K562 (cell line): Measurements from ENCODE around the gene SEC11A. TPM values are rescaled to one million over a fixed set of nuclear protein-coding genes. Genes with fewer than 3 reads are reported as not detected.

Source experiments
- ATAC-seq: fragments of 200-7000 bp; cut with Tn5 transposase; 3 replicates; pipeline ENCODE4 v1.9.1; 2020; ENCODE audit warnings: moderate library complexity
- BruUV-seq: library from RNA; stranded (reverse); fragments of 400-500 nt; replicated peaks from 2 replicates; lab custom pipeline; 2021; lab: Mats Ljungman, UMichigan
- CTCF ChIA-PET: fragments of 300-600 bp; formaldehyde crosslinking; extraction: SDS; loops from one replicate; lab custom pipeline; 2021; ENCODE audit warnings: low intra/inter-chr PET ratio; lab: Yijun Ruan, JAX
- POLR2A ChIA-PET: fragments of 300-600, 350-650 bp; sonication (Branson Sonifier 250); formaldehyde crosslinking; extraction: SDS; loops from one replicate; lab custom pipeline; 2021; ENCODE audit warnings: antibody characterized with exemption, inconsistent platforms; lab: Yijun Ruan, JAX
- DNase-seq, 4 experiments: peaks; one replicate each; pipeline versions ENCODE4 v3.0.0 to v3.0.0-alpha.2; 2011 to 2018; ENCODE audit warnings: low spot score in 3 of 4, mixed read lengths in 3 of 4; ENCODE audit errors: extremely low read depth in 1 of 4
- FAIRE-seq: peaks from 2 replicates; lab custom pipeline; 2011; peaks lifted over from hg19 to GRCh38; lab: Jason Lieb, UNC
- H2AFZ ChIP-seq: 2 replicates; pipeline ENCODE4 v1.6.0; 2011; ENCODE audit warnings: low read depth, low read length, control low read depth, inconsistent platforms
- H3K27ac ChIP-seq: fragments of 200-600 bp; 3 replicates; pipeline ENCODE4 v1.8.0; 2011; ENCODE audit warnings: low read depth, mild to moderate bottlenecking, control low read depth, inconsistent platforms, low read length, moderate library complexity, mixed read lengths; ENCODE audit errors: extremely low read depth
- H3K27me3 ChIP-seq, 2 experiments: fragments of 300-600 bp in 1 of 2; 2 replicates in 1 of 2; 3 replicates in 1 of 2; pipeline versions ENCODE4 v1.6.0 to v1.8.0; 2011; ENCODE audit warnings: inconsistent platforms in 2 of 2, low read length in 2 of 2, mild to moderate bottlenecking in 1 of 2, mixed read lengths in 1 of 2, moderate library complexity in 1 of 2; ENCODE audit not compliant: control insufficient read depth in 2 of 2, insufficient read depth in 2 of 2
- H3K36me3 ChIP-seq: fragments of 300-600 bp; 3 replicates; pipeline ENCODE4 v1.8.0; 2011; ENCODE audit warnings: mild to moderate bottlenecking, low read length, inconsistent platforms; ENCODE audit not compliant: control insufficient read depth, insufficient read depth
- H3K4me1 ChIP-seq, 2 experiments: fragments of 200-600 bp in 1 of 2; replicated peaks in 1 of 2; 2 replicates in 1 of 2; 3 replicates in 1 of 2; pipeline versions ENCODE4 v1.5.1 to v1.8.0; 2011; ENCODE audit warnings: inconsistent platforms in 2 of 2, low read length in 2 of 2, mild to moderate bottlenecking in 1 of 2, mixed read lengths in 1 of 2, moderate library complexity in 1 of 2; ENCODE audit not compliant: control insufficient read depth in 2 of 2, insufficient read depth in 2 of 2
- H3K4me2 ChIP-seq: 2 replicates; pipeline ENCODE4 v1.6.1; 2011; ENCODE audit warnings: low read length, control low read depth, inconsistent platforms, mixed read lengths; ENCODE audit not compliant: insufficient read depth
- H3K4me3 ChIP-seq: fragments of 200-600 bp; sonication (generic), shearing (Covaris generic); 2 replicates; pipeline ENCODE4 v1.5.1; 2016; ENCODE audit warnings: control low read depth, inconsistent platforms
- H3K79me2 ChIP-seq: fragments of 200-600 bp; 3 replicates; pipeline ENCODE4 v1.8.0; 2011; ENCODE audit warnings: low read length, inconsistent platforms; ENCODE audit not compliant: control insufficient read depth, insufficient read depth
- H3K9ac ChIP-seq, 2 experiments: 2 replicates each; pipeline versions ENCODE4 v1.6.0 to v1.6.1; 2011; ENCODE audit warnings: low read depth in 2 of 2, low read length in 2 of 2, control low read depth in 1 of 2, inconsistent platforms in 1 of 2, mild to moderate bottlenecking in 1 of 2, mixed read lengths in 1 of 2; ENCODE audit not compliant: insufficient read depth in 1 of 2
- H3K9me1 ChIP-seq: one replicate; pipeline ENCODE4 v1.6.0; 2011; ENCODE audit warnings: inconsistent platforms, mild to moderate bottlenecking, low read length, moderate library complexity; ENCODE audit not compliant: control insufficient read depth, insufficient read depth
- H3K9me3 ChIP-seq: replicated peaks from 2 replicates; pipeline ENCODE4 v1.5.1; 2011; ENCODE audit warnings: low read depth, low read length, inconsistent platforms; ENCODE audit not compliant: control insufficient read depth, insufficient read depth
- H4K20me1 ChIP-seq: replicated peaks from 2 replicates; pipeline ENCODE4 v1.6.1; 2011; ENCODE audit warnings: low read length, inconsistent platforms, mixed read lengths; ENCODE audit not compliant: control insufficient read depth, insufficient read depth
- ATF3 ChIP-seq, 2 experiments: fragments of 450-650 bp in 1 of 2; sonication (generic) in 1 of 2; formaldehyde crosslinking in 1 of 2; IDR thresholded peaks in 1 of 2; conservative IDR thresholded peaks in 1 of 2; 2 replicates each; pipeline versions ENCODE4 v1.6.1 to v1.8.1; 2016 to 2023; ENCODE audit warnings: mild to moderate bottlenecking in 2 of 2, moderate library complexity in 2 of 2, inconsistent platforms in 1 of 2, missing genetic modification reagents in 1 of 2
- BCL6 ChIP-seq: fragments of 250-450 bp; sonication (Bioruptor Pico); IDR thresholded peaks from 2 replicates; pipeline ENCODE4 v1.4.0; 2020
- DPF2 ChIP-seq: fragments of 450-650 bp; IDR thresholded peaks from 2 replicates; pipeline ENCODE4 v1.6.1; 2016
- GABPA ChIP-seq: fragments of 200-800 bp; sonication (Bioruptor generic); conservative IDR thresholded peaks from 2 replicates; pipeline ENCODE4 v1.6.1; 2016; ENCODE audit warnings: low read depth, missing genetic modification characterization, missing compliant biosample characterization
- HCFC1 ChIP-seq: IDR thresholded peaks from 2 replicates; pipeline ENCODE4 v1.6.1; 2012; ENCODE audit warnings: low read depth, low read length, improper control_type of control experiment
- HDAC6 ChIP-seq: IDR thresholded peaks from 2 replicates; pipeline ENCODE4 v1.6.1; 2012; ENCODE audit warnings: low read depth, mild to moderate bottlenecking, control low read depth, inconsistent platforms, low read length, moderate library complexity
- MBD2 ChIP-seq: sonication (generic); IDR thresholded peaks from 2 replicates; pipeline ENCODE4 v1.6.1; 2016; ENCODE audit warnings: low read depth, borderline replicate concordance
- NRF1 ChIP-seq, 2 experiments: fragments of 450-650 bp; IDR thresholded peaks in 1 of 2; conservative IDR thresholded peaks in 1 of 2; 2 replicates each; pipeline ENCODE4 v1.6.1; 2014; ENCODE audit warnings: mild to moderate bottlenecking in 2 of 2
- POLR2A ChIP-seq: fragments of 450-650 bp; conservative IDR thresholded peaks from 2 replicates; pipeline ENCODE4 v1.6.1; 2016
- POLR2AphosphoS2 ChIP-seq: IDR thresholded peaks from 2 replicates; pipeline ENCODE4 v1.6.1; 2012; ENCODE audit warnings: low read length, improper control_type of control experiment
- SUPT5H ChIP-seq: fragments of 450-650 bp; IDR thresholded peaks from 2 replicates; pipeline ENCODE4 v1.6.1; 2016
- ZFPM2 ChIP-seq: fragments of 250-450 bp; sonication (Bioruptor Pico); IDR thresholded peaks from 2 replicates; pipeline ENCODE4 v1.5.1; 2022; ENCODE audit warnings: mild to moderate bottlenecking
- ZNF398 ChIP-seq: fragments of 250-450 bp; sonication (Bioruptor Pico); IDR thresholded peaks from 2 replicates; pipeline ENCODE4 v1.8.0; 2021; ENCODE audit warnings: moderate library complexity, mild to moderate bottlenecking, inconsistent platforms
- ZNF609 ChIP-seq: sonication (generic); formaldehyde crosslinking; IDR thresholded peaks from 2 replicates; pipeline ENCODE4 v1.8.1; 2023; ENCODE audit warnings: missing genetic modification reagents, mild to moderate bottlenecking, borderline replicate concordance
- ZNF75A ChIP-seq: fragments of 450-650 bp; formaldehyde crosslinking; IDR thresholded peaks from 2 replicates; pipeline ENCODE4 v1.4.0; 2020; ENCODE audit warnings: mild to moderate bottlenecking
- WGBS: fragments of 100-300 bp; shearing (Covaris generic); methylation state at CpG from one replicate; pipeline ENCODE4 v1.1.6; 2016; ENCODE audit warnings: low coverage, mixed read lengths; ENCODE audit not compliant: insufficient coverage; ENCODE audit errors: missing lambda C conversion rate; 5-methylcytosine and 5-hydroxymethylcytosine counted together
- in situ Hi-C: fragments of 300-500 bp; cut with MboI; formaldehyde crosslinking; loops from 4 replicates; pipeline ENCODE4 v1.15.0; 2018; ENCODE audit warnings: inconsistent platforms, mixed read lengths
- intact Hi-C: fragments of 100-400 bp; cut with micrococcal nuclease; formaldehyde crosslinking; loops from 2 replicates; pipeline ENCODE4 v1.14.2; 2022
- polyA plus RNA-seq, 8 experiments: library from polyadenylated mRNA; depleted of rRNA in 4 of 8; stranded (reverse) in 5 of 8; unstranded in 3 of 8; fragments of >200 nt; fragmentation: Nextera tagmentation in 2 of 8; fragmentation: Illumina TruSeq in 1 of 8; extraction: Ambion mirVana in 2 of 8; extraction: Trizol in 1 of 8; gene quantifications; 2 replicates each; pipeline versions ENCODE4 v1.2.1 to v1.2.3, GENCODE V29; 2011 to 2014; ENCODE audit warnings: inconsistent platforms in 1 of 8, missing spikeins in 1 of 8
- total RNA-seq, 7 experiments: library from RNA; depleted of rRNA in 6 of 7; stranded (reverse); fragments of >200 nt in 6 of 7; fragmentation: Illumina TruSeq in 2 of 7; extraction: Trizol in 2 of 7; gene quantifications; 2 replicates each; pipeline versions ENCODE4 v1.2.1 to v1.2.3, GENCODE V29; 2011 to 2021; ENCODE audit warnings: low replicate concordance in 1 of 7

The SEC11A gene
- total and polyA plus RNA-seq, 9 of the 15 experiments (the other 6 are each of a cell fraction or from before 2014, with no cell fraction given), result 175 to 310 (median 229) TPM

GRCh38 chr15:84721371-84721770, 5.4 kb upstream of the SEC11A start:
- no peaks in the 10 kb centered on the region for H3K36me3 ChIP-seq
- peaks cover 4% of the 10 kb centered on the region; the same call in 1 of the 3 replicates for H3K79me2 ChIP-seq
- TF ChIP-seq NRF1 (conservative IDR thresholded peaks at IDR 0.05 in 1 of 2, IDR thresholded peaks at IDR 0.05 in 1 of 2) (no peak), ZNF398 (no peak), ZNF75A (CRISPR knock-in tag) (no peak), MBD2 (no peak), HCFC1 (no peak), POLR2A (no peak), ZFPM2 (CRISPR knock-in tag) (no peak), GABPA (no peak), DPF2 (no peak), POLR2AphosphoS2 (no peak), ATF3 (IDR thresholded peaks at IDR 0.05) (no peak), ATF3 (CRISPR knock-in tag; conservative IDR thresholded peaks at IDR 0.05) (no peak), BCL6 (no peak), HDAC6 (no peak), SUPT5H (no peak), ZNF609 (no peak)
- no peak overlapping the region for H3K27ac ChIP-seq
- H3K4me1 ChIP-seq, result peaks cover 15 to 16% of the 10 kb centered on the region in 2 experiments
- no peaks in the 10 kb centered on the region; the same call in 1 of the 2 replicates for H3K9me3 ChIP-seq
- H3K27me3 ChIP-seq, result no peaks in the 10 kb centered on the region
- ChIA-PET CTCF (no interaction called here), POLR2A (interaction anchor here (0.6 to 0.8 kb wide), 2 partner anchors 9 to 24 kb away, joined by 3 read pairs; no protein-coding TSS in a partner anchor)
- H3K9ac ChIP-seq, result no peak overlapping the region
- BruUV-seq, result no TSS peak
- H3K4me2 ChIP-seq, result no peak overlapping the region
- ATAC-seq, result no peak
- no peak for DNase-seq
- no peaks in the 10 kb centered on the region for H3K9me1 ChIP-seq
- WGBS, result 51% methylated on average over 2 of the region's 2 CpGs
- in situ Hi-C loops (no loop called here), intact Hi-C loops (no loop called here)
- no peaks in the 10 kb centered on the region for H4K20me1 ChIP-seq
- no peak overlapping the region for H3K4me3 ChIP-seq
- no peak for FAIRE-seq
- H2AFZ ChIP-seq, result no peak overlapping the region
